ENCODE data around the gene CCS.

DNA sequence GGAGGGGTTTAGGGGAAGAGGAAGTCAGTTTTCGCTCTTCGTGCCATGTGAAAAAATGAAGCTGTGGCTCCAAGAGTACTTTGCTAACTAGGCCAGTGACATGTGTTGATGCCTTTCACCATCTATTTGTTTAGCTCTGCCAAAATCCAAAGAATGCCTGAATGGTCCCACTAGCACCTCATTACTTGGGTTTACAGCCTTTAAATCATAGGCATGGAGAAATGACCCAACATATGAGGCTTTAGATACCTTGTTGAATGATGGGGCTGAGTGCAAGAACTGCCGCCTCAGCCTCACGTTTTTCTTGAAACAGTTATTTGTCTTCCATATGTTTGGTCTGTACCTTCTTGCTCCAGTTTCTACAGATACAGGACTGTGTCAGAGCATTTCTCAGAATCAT, 53.8 kb downstream of the CCS start:
- TF ChIP-seq HMG20A (CRISPR knock-in tag; conservative IDR thresholded peaks at IDR 0.05) (no peak), ZSCAN29 (IDR thresholded peaks at IDR 0.05) (no peak), ETV5 (CRISPR knock-in tag; IDR thresholded peaks at IDR 0.05; ENCODE audit: low read depth) (no peak), TCF7L2 (IDR thresholded peaks at IDR 0.05; ENCODE audit: low read depth, low read length) (no peak), BRCA1 (IDR thresholded peaks at IDR 0.05) (no peak), BRCA1 (CRISPR knock-in tag; IDR thresholded peaks at IDR 0.05) (no peak), CEBPG (CRISPR knock-in tag; IDR thresholded peaks at IDR 0.05) (no peak), CEBPG (tag; conservative IDR thresholded peaks at IDR 0.05 in 1 of 2, IDR thresholded peaks at IDR 0.05 in 1 of 2) (no peak), TEAD2 (tag; IDR thresholded peaks at IDR 0.05) (no peak), ELF1 (tag; IDR thresholded peaks at IDR 0.05) (no peak)
- TF ChIP-seq, protein P1, sequence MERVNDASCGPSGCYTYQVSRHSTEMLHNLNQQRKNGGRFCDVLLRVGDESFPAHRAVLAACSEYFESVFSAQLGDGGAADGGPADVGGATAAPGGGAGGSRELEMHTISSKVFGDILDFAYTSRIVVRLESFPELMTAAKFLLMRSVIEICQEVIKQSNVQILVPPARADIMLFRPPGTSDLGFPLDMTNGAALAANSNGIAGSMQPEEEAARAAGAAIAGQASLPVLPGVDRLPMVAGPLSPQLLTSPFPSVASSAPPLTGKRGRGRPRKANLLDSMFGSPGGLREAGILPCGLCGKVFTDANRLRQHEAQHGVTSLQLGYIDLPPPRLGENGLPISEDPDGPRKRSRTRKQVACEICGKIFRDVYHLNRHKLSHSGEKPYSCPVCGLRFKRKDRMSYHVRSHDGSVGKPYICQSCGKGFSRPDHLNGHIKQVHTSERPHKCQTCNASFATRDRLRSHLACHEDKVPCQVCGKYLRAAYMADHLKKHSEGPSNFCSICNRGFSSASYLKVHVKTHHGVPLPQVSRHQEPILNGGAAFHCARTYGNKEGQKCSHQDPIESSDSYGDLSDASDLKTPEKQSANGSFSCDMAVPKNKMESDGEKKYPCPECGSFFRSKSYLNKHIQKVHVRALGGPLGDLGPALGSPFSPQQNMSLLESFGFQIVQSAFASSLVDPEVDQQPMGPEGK (CRISPR knock-in tag; IDR thresholded peaks at IDR 0.05; ENCODE audit: borderline replicate concordance): no peak
- TF ChIP-seq, protein P2, sequence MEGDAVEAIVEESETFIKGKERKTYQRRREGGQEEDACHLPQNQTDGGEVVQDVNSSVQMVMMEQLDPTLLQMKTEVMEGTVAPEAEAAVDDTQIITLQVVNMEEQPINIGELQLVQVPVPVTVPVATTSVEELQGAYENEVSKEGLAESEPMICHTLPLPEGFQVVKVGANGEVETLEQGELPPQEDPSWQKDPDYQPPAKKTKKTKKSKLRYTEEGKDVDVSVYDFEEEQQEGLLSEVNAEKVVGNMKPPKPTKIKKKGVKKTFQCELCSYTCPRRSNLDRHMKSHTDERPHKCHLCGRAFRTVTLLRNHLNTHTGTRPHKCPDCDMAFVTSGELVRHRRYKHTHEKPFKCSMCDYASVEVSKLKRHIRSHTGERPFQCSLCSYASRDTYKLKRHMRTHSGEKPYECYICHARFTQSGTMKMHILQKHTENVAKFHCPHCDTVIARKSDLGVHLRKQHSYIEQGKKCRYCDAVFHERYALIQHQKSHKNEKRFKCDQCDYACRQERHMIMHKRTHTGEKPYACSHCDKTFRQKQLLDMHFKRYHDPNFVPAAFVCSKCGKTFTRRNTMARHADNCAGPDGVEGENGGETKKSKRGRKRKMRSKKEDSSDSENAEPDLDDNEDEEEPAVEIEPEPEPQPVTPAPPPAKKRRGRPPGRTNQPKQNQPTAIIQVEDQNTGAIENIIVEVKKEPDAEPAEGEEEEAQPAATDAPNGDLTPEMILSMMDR (IDR thresholded peaks at IDR 0.05 in 2 of 3, conservative IDR thresholded peaks at IDR 0.05 in 1 of 3; ENCODE audit: insufficient read depth in 2 of 3, low read depth in 1 of 3, low read length in 3 of 3): no peak
- TF ChIP-seq, protein P3, sequence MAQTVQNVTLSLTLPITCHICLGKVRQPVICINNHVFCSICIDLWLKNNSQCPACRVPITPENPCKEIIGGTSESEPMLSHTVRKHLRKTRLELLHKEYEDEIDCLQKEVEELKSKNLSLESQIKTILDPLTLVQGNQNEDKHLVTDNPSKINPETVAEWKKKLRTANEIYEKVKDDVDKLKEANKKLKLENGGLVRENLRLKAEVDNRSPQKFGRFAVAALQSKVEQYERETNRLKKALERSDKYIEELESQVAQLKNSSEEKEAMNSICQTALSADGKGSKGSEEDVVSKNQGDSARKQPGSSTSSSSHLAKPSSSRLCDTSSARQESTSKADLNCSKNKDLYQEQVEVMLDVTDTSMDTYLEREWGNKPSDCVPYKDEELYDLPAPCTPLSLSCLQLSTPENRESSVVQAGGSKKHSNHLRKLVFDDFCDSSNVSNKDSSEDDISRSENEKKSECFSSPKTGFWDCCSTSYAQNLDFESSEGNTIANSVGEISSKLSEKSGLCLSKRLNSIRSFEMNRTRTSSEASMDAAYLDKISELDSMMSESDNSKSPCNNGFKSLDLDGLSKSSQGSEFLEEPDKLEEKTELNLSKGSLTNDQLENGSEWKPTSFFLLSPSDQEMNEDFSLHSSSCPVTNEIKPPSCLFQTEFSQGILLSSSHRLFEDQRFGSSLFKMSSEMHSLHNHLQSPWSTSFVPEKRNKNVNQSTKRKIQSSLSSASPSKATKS (CRISPR knock-in tag; IDR thresholded peaks at IDR 0.05): no peak
- TF ChIP-seq, protein P4, sequence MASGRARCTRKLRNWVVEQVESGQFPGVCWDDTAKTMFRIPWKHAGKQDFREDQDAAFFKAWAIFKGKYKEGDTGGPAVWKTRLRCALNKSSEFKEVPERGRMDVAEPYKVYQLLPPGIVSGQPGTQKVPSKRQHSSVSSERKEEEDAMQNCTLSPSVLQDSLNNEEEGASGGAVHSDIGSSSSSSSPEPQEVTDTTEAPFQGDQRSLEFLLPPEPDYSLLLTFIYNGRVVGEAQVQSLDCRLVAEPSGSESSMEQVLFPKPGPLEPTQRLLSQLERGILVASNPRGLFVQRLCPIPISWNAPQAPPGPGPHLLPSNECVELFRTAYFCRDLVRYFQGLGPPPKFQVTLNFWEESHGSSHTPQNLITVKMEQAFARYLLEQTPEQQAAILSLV (tag; IDR thresholded peaks at IDR 0.05): no peak
